Neural cell (in vitro differentiated cells): ENCODE data around the gene TYR. TPM values are rescaled to one million over a fixed set of nuclear protein-coding genes. Genes with fewer than 3 reads are reported as not detected.

ENCODE experiments used
- polyA plus RNA-seq: library from polyadenylated mRNA; depleted of rRNA; stranded (reverse); fragments of >200 nt; gene quantifications from 2 replicates; pipeline ENCODE4 v1.2.3, GENCODE V29; 2014

TYR gene
- polyA plus RNA-seq, 1 donor from 2014 or later, result not detected

Other genes starting within 250 kb of the TYR start
- gene GRM5, start 111.9 kb upstream of the TYR start, polyA plus RNA-seq, result 11.8 and 11.9 TPM in 2 replicates